Fibroblast of villous mesenchyme (primary cell): ENCODE measurements around the gene EPX. TPM values are rescaled to one million over a fixed set of nuclear protein-coding genes. Genes with fewer than 3 reads are reported as not detected.
"Not testable (repeated sequence)": the region's sequence is repeated elsewhere in the genome, so short reads cannot be mapped to it uniquely, and the experiment has no call there.

Experiments used
- DNase-seq: peaks from one replicate; pipeline ENCODE4 v3.0.0-alpha.2; 2010; ENCODE audit warnings: low read depth
- H3K4me3 ChIP-seq: 2 replicates; pipeline ENCODE4 v1.5.1; 2011; ENCODE audit warnings: low read depth, mild to moderate bottlenecking, low read length
- CTCF ChIP-seq: IDR thresholded peaks from 2 replicates; pipeline ENCODE4 v1.5.1; 2012; ENCODE audit warnings: low read depth, mild to moderate bottlenecking, low read length; ENCODE audit not compliant: insufficient read depth
- total RNA-seq: library from RNA; depleted of rRNA; stranded (reverse); fragments of >200 nt; gene quantifications from 2 replicates; pipeline ENCODE4 v1.2.3, GENCODE V29; 2012

Gene EPX
- total RNA-seq = not detected in 2 replicates

- no peak for DNase-seq
- no peak within 1 kb of the TSS for H3K4me3 ChIP-seq
- TF ChIP-seq CTCF = no peak
Measured at GRCh38 chr17:58192612-58193011, at the start of gene EPX. EPX (plus strand) TSS chr17:58192726; CDS start chr17:58192847, 121 bp downstream.

GRCh38 chr17:58143335-58143734 lies 49.2 kb upstream of the EPX start:
- H3K4me3 ChIP-seq, DNase-seq: not testable (repeated sequence)

- DNase-seq = no peak
- no peak for TF ChIP-seq CTCF
- H3K4me3 ChIP-seq = no peak overlapping the region
Measured at GRCh38 chr17:58144801-58145200, 47.7 kb upstream of the EPX start.

- H3K4me3 ChIP-seq = no peak within 1 kb of the TSS
- no peak for DNase-seq
- no peak for TF ChIP-seq CTCF
Measured at GRCh38 chr17:58147930-58148434, 44.5 kb upstream of the EPX start, which contains the start of gene OR4D1. OR4D1 (plus strand) TSS chr17:58148384; CDS start chr17:58155154, 6,770 bp downstream.

GRCh38 chr17:58148609-58149008 lies 43.9 kb upstream of the EPX start:
- no peak for DNase-seq
- no peak overlapping the region for H3K4me3 ChIP-seq
- no peak for TF ChIP-seq CTCF

- no peak for TF ChIP-seq CTCF
- no peak for DNase-seq
- H3K4me3 ChIP-seq = no peak overlapping the region
Measured at GRCh38 chr17:58150394-58150793, 42.1 kb upstream of the EPX start.

GRCh38 chr17:58153046-58153445 lies 39.5 kb upstream of the EPX start:
- TF ChIP-seq CTCF = no peak
- DNase-seq = no peak
- H3K4me3 ChIP-seq = no peak overlapping the region
